Measurements from ENCODE around the gene GLS. TPM values are rescaled to one million over a fixed set of nuclear protein-coding genes. Genes with fewer than 3 reads are reported as not detected.
"Not testable (repeated sequence)": the region's sequence is repeated elsewhere in the genome, so short reads cannot be mapped to it uniquely, and the experiment has no call there.

GLS gene
- 205 TPM for polyA plus RNA-seq (2013, experiment 1 of 2; ENCODE audit: insufficient read length)
- 211 TPM for polyA plus RNA-seq (2013, experiment 2 of 2; ENCODE audit: insufficient read length)

GRCh38 chr2:190880378-190881083 lies at the start of gene GLS:
GLS (plus strand) TSS chr2:190880821; CDS start chr2:190881085, 264 bp downstream.
- peak; percentile 98 for DNase-seq

GRCh38 chr2:190831941-190832340 lies 48.7 kb upstream of the GLS start:
- no peak for DNase-seq

GRCh38 chr2:190834890-190835208 lies 45.8 kb upstream of the GLS start:
- no peak for DNase-seq

- DNase-seq = peak; percentile 94
These were observed 45.2 kb upstream of the GLS start for GRCh38 chr2:190835303-190835930.

GRCh38 chr2:190836767-190837166 lies 43.9 kb upstream of the GLS start:
- DNase-seq = no peak

GRCh38 chr2:190837420-190837819 lies 43.2 kb upstream of the GLS start:
- DNase-seq = peak; percentile 76

- peak; percentile 84 for DNase-seq
These were observed 42.7 kb upstream of the GLS start for GRCh38 chr2:190837952-190838361.

GRCh38 chr2:190838492-190838910 lies 42.1 kb upstream of the GLS start:
- peak; percentile 86 for DNase-seq

GRCh38 chr2:190840569-190841172 lies 40.0 kb upstream of the GLS start:
- no peak for DNase-seq

GRCh38 chr2:190841707-190842505 lies 38.7 kb upstream of the GLS start:
- peak; percentile 71 for DNase-seq

GRCh38 chr2:190842606-190843104 lies 38.0 kb upstream of the GLS start:
- DNase-seq = no peak

- DNase-seq = no peak
These were observed 36.5 kb upstream of the GLS start for GRCh38 chr2:190843890-190844699.

GRCh38 chr2:190844700-190845401 lies 35.8 kb upstream of the GLS start:
- no peak for DNase-seq

GRCh38 chr2:190846746-190847145 lies 33.9 kb upstream of the GLS start:
- no peak for DNase-seq

GRCh38 chr2:190847504-190848081 lies 33.0 kb upstream of the GLS start:
- peak; percentile 82 for DNase-seq

GRCh38 chr2:190849774-190850173 lies 30.8 kb upstream of the GLS start:
- DNase-seq = peak; percentile 87

- DNase-seq = not testable (repeated sequence)
These were observed 27.6 kb upstream of the GLS start for GRCh38 chr2:190853022-190853421.

GRCh38 chr2:190853531-190854383 lies 26.9 kb upstream of the GLS start:
- no peak for DNase-seq

- no peak for DNase-seq
These were observed 25.9 kb upstream of the GLS start for GRCh38 chr2:190854726-190855125.

GRCh38 chr2:190855245-190855644 lies 25.4 kb upstream of the GLS start:
- DNase-seq = no peak
